ENCODE results near the gene DPEP1. TPM values are rescaled to one million over a fixed set of nuclear protein-coding genes. Genes with fewer than 3 reads are reported as not detected.
A peak's percentile ranks its signal among the peaks of the same experiment; 100 is the strongest.

Gene DPEP1
- total and polyA plus RNA-seq, 2 donors (not counting 3 experiments of a cell fraction or from before 2014, with no cell fraction given) = 0.37 to 0.44 TPM

DNA sequence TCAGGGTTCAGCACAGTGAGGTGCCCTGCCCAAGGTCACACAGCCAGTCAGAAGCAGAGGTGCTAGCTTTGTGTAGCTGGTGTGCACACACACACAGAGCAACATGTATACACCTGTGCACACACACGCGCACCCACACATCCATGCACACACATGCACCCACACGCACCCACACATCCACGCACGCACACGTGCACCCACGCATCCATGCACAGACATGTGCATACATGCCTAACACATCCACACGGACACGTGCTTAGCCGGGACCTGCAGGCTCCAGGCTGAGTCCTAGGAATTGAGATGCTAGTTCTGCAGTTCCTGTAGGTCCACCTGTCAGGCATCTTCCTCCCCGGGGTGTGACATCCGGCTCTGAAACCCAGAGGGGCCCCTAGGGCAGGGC, 13.0 kb upstream of the DPEP1 start:
- Histone ChIP-seq H2AFZ (ENCODE audit: low read depth, low read length) (no peak overlapping the region), H3K27ac (ENCODE audit: insufficient read depth, low read depth, low read length) (no peak overlapping the region), H3K9ac (replicated peaks; ENCODE audit: extremely low read depth, insufficient read depth, low read length) (no peak overlapping the region), H4K20me1 (replicated peaks; ENCODE audit: control insufficient read depth, extremely low read depth, insufficient read depth, low read length) (no peaks in the 10 kb centered on the region), H3K27me3 (ENCODE audit: control insufficient read depth in 2 of 2, insufficient read depth in 2 of 2, low read length in 2 of 2) (no peaks in the 10 kb centered on the region), H3K9me1 (replicated peaks; ENCODE audit: control insufficient read depth, extremely low read depth, insufficient read depth, low read length) (no peaks in the 10 kb centered on the region), H3K79me2 (ENCODE audit: control insufficient read depth, insufficient read depth, low read length) (no peaks in the 10 kb centered on the region), H3K4me3 (replicated peaks in 1 of 3; ENCODE audit: insufficient read depth in 1 of 3, low read depth in 1 of 3, low read length in 3 of 3) (no peak overlapping the region), H3K4me1 (ENCODE audit: control insufficient read depth, extremely low read depth, insufficient read depth, low read length) (peaks cover 11% of the 10 kb centered on the region), H3K4me2 (ENCODE audit: insufficient read depth, low read length) (no peak overlapping the region), H3K9me3 (replicated peaks; ENCODE audit: control insufficient read depth, insufficient read depth, low read length) (no peaks in the 10 kb centered on the region), H3K36me3 (ENCODE audit: control insufficient read depth in 2 of 2, extremely low read depth in 1 of 2, insufficient read depth in 2 of 2, low read length in 2 of 2) (no peaks in the 10 kb centered on the region)
- dilution Hi-C loops (cut with MboI; ENCODE audit: extremely low pct_ligation_motif_present, low sequenced_read_pairs) = no loop called here
- POLR2A ChIA-PET = no interaction called here
- DNase-seq (ENCODE audit: low read depth, low spot score) (no peak), FAIRE-seq (no peak)
- no TSS peak for BruUV-seq (replicated peaks)
- CTCF ChIA-PET = interaction anchor here (0.6 to 3.9 kb wide), 4 partner anchors 8 to 28 kb away, joined by 3 to 48 read pairs (median 5); partner anchors contain the start of gene DPEP1
- TF ChIP-seq MYC (IDR thresholded peaks at IDR 0.05; ENCODE audit: low read depth, low read length) (no peak), POLR2AphosphoS5 (IDR thresholded peaks at IDR 0.05; ENCODE audit: insufficient read depth, low read depth, low read length) (no peak)
- intact Hi-C loops (cut with micrococcal nuclease) = no loop called here

DNA sequence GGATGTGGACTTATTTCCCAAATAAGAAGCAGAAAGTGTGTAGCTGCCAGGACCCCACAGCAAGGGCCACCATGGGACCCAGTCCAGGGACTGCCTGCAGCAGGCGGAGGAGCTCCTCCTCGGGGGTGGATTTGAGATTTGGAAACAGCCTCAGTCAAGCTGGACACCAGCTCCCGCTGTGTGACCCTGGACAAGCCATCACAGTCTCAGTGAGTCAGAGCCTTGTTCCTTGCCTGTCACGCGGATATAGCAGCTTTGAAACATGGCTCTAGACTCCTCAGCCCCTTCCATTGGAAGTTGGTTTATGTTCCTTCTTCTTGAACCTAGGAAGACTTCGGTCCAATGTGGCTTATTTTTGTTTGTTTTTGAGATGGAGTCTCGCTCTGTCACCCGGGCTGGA, 12.5 kb upstream of the DPEP1 start:
- H2AFZ ChIP-seq (ENCODE audit: low read depth, low read length) = no peak overlapping the region
- no peaks in the 10 kb centered on the region for H3K36me3 ChIP-seq (ENCODE audit: control insufficient read depth in 2 of 2, extremely low read depth in 1 of 2, insufficient read depth in 2 of 2, low read length in 2 of 2)
- dilution Hi-C loops (cut with MboI; ENCODE audit: extremely low pct_ligation_motif_present, low sequenced_read_pairs) = no loop called here
- H3K27me3 ChIP-seq (ENCODE audit: control insufficient read depth in 2 of 2, insufficient read depth in 2 of 2, low read length in 2 of 2) = no peaks in the 10 kb centered on the region
- no peak overlapping the region for H3K9ac ChIP-seq (replicated peaks; ENCODE audit: extremely low read depth, insufficient read depth, low read length)
- H4K20me1 ChIP-seq (replicated peaks; ENCODE audit: control insufficient read depth, extremely low read depth, insufficient read depth, low read length) = no peaks in the 10 kb centered on the region
- H3K79me2 ChIP-seq (ENCODE audit: control insufficient read depth, insufficient read depth, low read length) = no peaks in the 10 kb centered on the region
- no peak overlapping the region for H3K27ac ChIP-seq (ENCODE audit: insufficient read depth, low read depth, low read length)
- no peak overlapping the region for H3K4me3 ChIP-seq (replicated peaks in 1 of 3; ENCODE audit: insufficient read depth in 1 of 3, low read depth in 1 of 3, low read length in 3 of 3)
- no peaks in the 10 kb centered on the region for H3K9me3 ChIP-seq (replicated peaks; ENCODE audit: control insufficient read depth, insufficient read depth, low read length)
- TF ChIP-seq FOS (IDR thresholded peaks at IDR 0.05; ENCODE audit: borderline replicate concordance, insufficient read depth, low read length) = no peak
- no peak for TF ChIP-seq MYC (IDR thresholded peaks at IDR 0.05; ENCODE audit: low read depth, low read length)
- POLR2A ChIA-PET = no interaction called here
- peaks cover 11% of the 10 kb centered on the region for H3K4me1 ChIP-seq (ENCODE audit: control insufficient read depth, extremely low read depth, insufficient read depth, low read length)
- BruUV-seq (replicated peaks) = no TSS peak
- CTCF ChIA-PET = interaction anchor here (0.6 to 3.9 kb wide), 3 partner anchors 10 to 27 kb away, joined by 3 to 48 read pairs (median 7); partner anchors contain the start of gene DPEP1
- no peak overlapping the region for H3K4me2 ChIP-seq (ENCODE audit: insufficient read depth, low read length)
- H3K9me1 ChIP-seq (replicated peaks; ENCODE audit: control insufficient read depth, extremely low read depth, insufficient read depth, low read length) = no peaks in the 10 kb centered on the region
- DNase-seq (ENCODE audit: low read depth, low spot score) (no peak), FAIRE-seq (peak; percentile 8)
- intact Hi-C loops (cut with micrococcal nuclease) = no loop called here

Measured in endothelial cell of umbilical vein (primary cell).